HCT116 (cell line): ENCODE results near the gene DNAJC25. TPM values are rescaled to one million over a fixed set of nuclear protein-coding genes. Genes with fewer than 3 reads are reported as not detected.

Source experiments
- ATAC-seq: fragments of 200-7000 bp; cut with Tn5 transposase; 2 replicates; pipeline ENCODE4 v1.9.1; 2020; ENCODE audit warnings: mild to moderate bottlenecking, moderate library complexity
- BruUV-seq: library from RNA; stranded (reverse); fragments of 400-500 nt; replicated peaks from 2 replicates; lab custom pipeline; 2021; lab: Mats Ljungman, UMichigan
- CTCF ChIA-PET: fragments of 300-600 bp; sonication (Branson Sonifier 250); formaldehyde crosslinking; loops from one replicate; lab custom pipeline; 2021; ENCODE audit warnings: antibody characterized with exemption; lab: Charles Lee
- POLR2A ChIA-PET: fragments of 300-600, 350-600 bp; sonication (Branson Sonifier 250); formaldehyde crosslinking; loops from one replicate; lab custom pipeline; 2021; ENCODE audit warnings: antibody characterized with exemption; lab: Charles Lee
- RAD21 ChIA-PET, 2 experiments: fragments of 300-600 bp; sonication (Branson Sonifier 250); formaldehyde crosslinking; loops; one replicate each; lab custom pipeline; 2023; ENCODE audit warnings: low total read pairs in 2 of 2; ENCODE audit not compliant: uncharacterized antibody in 2 of 2, unreplicated experiment in 2 of 2, low non-redundant PET in 1 of 2; lab: Charles Lee
- DNase-seq: peaks from one replicate; pipeline ENCODE4 v3.0.0-alpha.2; 2010; ENCODE audit warnings: low read depth, low spot score
- H2AFZ ChIP-seq: fragments of 200-600 bp; shearing (Covaris generic), sonication (generic); 2 replicates; pipeline ENCODE4 v1.6.1; 2017; ENCODE audit warnings: low read depth, mixed run types, mixed read lengths, antibody characterized with exemption, low read length; ENCODE audit not compliant: poor library complexity, severe bottlenecking
- H3K27ac ChIP-seq: 2 replicates; pipeline ENCODE4 v1.5.1; 2012; ENCODE audit warnings: low read depth, low read length
- H3K27me3 ChIP-seq: fragments of 200-600 bp; sonication (generic); 2 replicates; pipeline ENCODE4 v1.6.1; 2016; ENCODE audit warnings: mixed run types, low read length, mixed read lengths; ENCODE audit not compliant: insufficient read depth
- H3K36me3 ChIP-seq, 2 experiments: fragments of 200-500 bp in 1 of 2; fragments of 200-600 bp in 1 of 2; sonication (Bioruptor generic) in 1 of 2; sonication (generic) in 1 of 2; 2 replicates each; pipeline versions ENCODE4 v1.5.1 to v1.6.1; 2014 to 2016; ENCODE audit warnings: low read length in 2 of 2, inconsistent platforms in 1 of 2, mixed read lengths in 1 of 2, mixed run types in 1 of 2; ENCODE audit not compliant: insufficient read depth in 2 of 2, control insufficient read depth in 1 of 2
- H3K4me1 ChIP-seq, 2 experiments: fragments of 200-600 bp in 1 of 2; sonication (generic) in 1 of 2; 2 replicates each; pipeline versions ENCODE4 v1.5.1 to v1.6.1; 2012 to 2017; ENCODE audit warnings: low read length in 2 of 2, inconsistent platforms in 1 of 2, mild to moderate bottlenecking in 1 of 2, mixed read lengths in 1 of 2, mixed run types in 1 of 2, moderate library complexity in 1 of 2; ENCODE audit not compliant: insufficient read depth in 2 of 2, control insufficient read depth in 1 of 2
- H3K4me2 ChIP-seq: fragments of 200-600 bp; sonication (generic); 2 replicates; pipeline ENCODE4 v1.6.1; 2017; ENCODE audit warnings: mixed run types, low read length, mixed read lengths
- H3K4me3 ChIP-seq, 2 experiments: fragments of 200-600 bp in 1 of 2; sonication (generic) in 1 of 2; replicated peaks in 1 of 2; 2 replicates each; pipeline ENCODE4 v1.5.1; 2011 to 2016; ENCODE audit warnings: low read length in 2 of 2, control low read depth in 1 of 2, low read depth in 1 of 2, mild to moderate bottlenecking in 1 of 2, mixed read lengths in 1 of 2, mixed run types in 1 of 2
- H3K79me2 ChIP-seq: fragments of 200-600 bp; sonication (generic); 2 replicates; pipeline ENCODE4 v1.6.1; 2017; ENCODE audit warnings: mild to moderate bottlenecking, mixed run types, low read length, moderate library complexity, mixed read lengths; ENCODE audit not compliant: insufficient read depth
- H3K9ac ChIP-seq: fragments of 200-600 bp; sonication (generic); 2 replicates; pipeline ENCODE4 v1.6.1; 2016; ENCODE audit warnings: low read length, mixed read lengths
- H3K9me2 ChIP-seq: fragments of 200-600 bp; sonication (generic), shearing (Covaris generic); 2 replicates; pipeline ENCODE4 v1.6.1; 2017; ENCODE audit warnings: mixed run types, mild to moderate bottlenecking, moderate library complexity; ENCODE audit not compliant: insufficient read depth
- H3K9me3 ChIP-seq, 2 experiments: fragments of 200-500 bp in 1 of 2; fragments of 200-600 bp in 1 of 2; sonication (Bioruptor generic) in 1 of 2; sonication (generic) in 1 of 2; 2 replicates each; pipeline ENCODE4 v1.6.1; 2014 to 2017; ENCODE audit warnings: low read length in 2 of 2, mixed read lengths in 2 of 2, inconsistent platforms in 1 of 2, low read depth in 1 of 2, mild to moderate bottlenecking in 1 of 2, mixed run types in 1 of 2, moderate library complexity in 1 of 2; ENCODE audit not compliant: control insufficient read depth in 1 of 2, insufficient read depth in 1 of 2
- H4K20me1 ChIP-seq: fragments of 200-600 bp; sonication (generic), shearing (Covaris generic); 2 replicates; pipeline ENCODE4 v1.6.1; 2017; ENCODE audit warnings: mixed run types, mild to moderate bottlenecking, moderate library complexity; ENCODE audit not compliant: insufficient read depth
- ATF3 ChIP-seq: IDR thresholded peaks from 2 replicates; pipeline ENCODE4 v1.6.1; 2012
- CBX3 ChIP-seq: IDR thresholded peaks from 2 replicates; pipeline ENCODE4 v1.6.1; 2012; ENCODE audit warnings: low read depth
- CEBPB ChIP-seq: IDR thresholded peaks from 2 replicates; pipeline ENCODE4 v1.6.1; 2012; ENCODE audit warnings: low read depth
- EGR1 ChIP-seq: IDR thresholded peaks from 2 replicates; pipeline ENCODE4 v1.6.1; 2012; ENCODE audit warnings: low read depth
- EZH2phosphoT487 ChIP-seq: fragments of 200-600 bp; IDR thresholded peaks from 2 replicates; pipeline ENCODE4 v1.6.1; 2018; ENCODE audit warnings: antibody characterized with exemption, borderline replicate concordance
- POLR2A ChIP-seq: IDR thresholded peaks from 2 replicates; pipeline ENCODE4 v1.7.0; 2011; ENCODE audit warnings: borderline replicate concordance; ENCODE audit not compliant: insufficient read depth, insufficient read length; ENCODE audit errors: extremely low read depth
- SRF ChIP-seq: IDR thresholded peaks from 2 replicates; pipeline ENCODE4 v1.6.1; 2012; ENCODE audit warnings: low read depth
- YY1 ChIP-seq: IDR thresholded peaks from 2 replicates; pipeline ENCODE4 v1.6.1; 2011; ENCODE audit warnings: low read length, low read depth, moderate library complexity, mild to moderate bottlenecking; ENCODE audit not compliant: insufficient replicate concordance; ENCODE audit errors: extremely low read depth
- ZFX ChIP-seq: fragments of 450-650 bp; IDR thresholded peaks from 2 replicates; pipeline ENCODE4 v1.6.1; 2017
- ZNF274 ChIP-seq: fragments of 200-500 bp; sonication (Bioruptor generic); IDR thresholded peaks from 2 replicates; pipeline ENCODE4 v1.6.1; 2014; ENCODE audit warnings: mild to moderate bottlenecking, low read depth, low read length, inconsistent platforms
- intact Hi-C: fragments of 100-400 bp; cut with micrococcal nuclease; formaldehyde crosslinking; loops from 2 replicates; pipeline ENCODE4 v1.10.0; 2022
- total RNA-seq: library from RNA; stranded (reverse); gene quantifications from one replicate; pipeline ENCODE4 v1.2.1, GENCODE V29; 2021; ENCODE audit not compliant: unreplicated experiment
- TF ChIP-seq, protein P1 (sequence below): IDR thresholded peaks from 2 replicates; pipeline ENCODE4 v1.6.1; 2011; ENCODE audit warnings: mild to moderate bottlenecking, low read length, moderate library complexity; ENCODE audit not compliant: insufficient replicate concordance; ENCODE audit errors: extremely low read depth

The DNAJC25 gene
- total RNA-seq, 1 experiment from 2014 or later, result 7.1 TPM

DNA sequence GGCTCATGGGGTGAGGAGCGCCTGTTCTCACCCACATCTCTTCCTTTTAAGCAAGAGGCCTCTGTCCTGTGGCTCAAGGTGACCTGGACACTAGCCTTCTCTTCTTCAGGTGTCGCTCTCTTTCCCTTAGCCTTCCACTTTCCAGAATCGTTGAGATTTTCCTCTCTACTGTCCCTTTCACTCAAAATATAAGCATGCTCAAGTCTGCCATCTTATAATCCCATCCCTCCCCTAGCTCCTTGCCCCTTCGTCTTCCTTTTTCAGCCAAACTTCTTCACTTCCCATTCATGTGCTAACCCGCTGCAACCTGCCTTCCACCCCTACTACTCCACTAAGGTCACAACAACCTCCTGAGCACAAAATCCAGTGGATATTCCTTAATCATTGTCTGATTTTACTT lies 44.8 kb upstream of the DNAJC25 start (continued):
- no peak for TF ChIP-seq SRF
- TF ChIP-seq, all 23 proteins: peak for 0

DNA sequence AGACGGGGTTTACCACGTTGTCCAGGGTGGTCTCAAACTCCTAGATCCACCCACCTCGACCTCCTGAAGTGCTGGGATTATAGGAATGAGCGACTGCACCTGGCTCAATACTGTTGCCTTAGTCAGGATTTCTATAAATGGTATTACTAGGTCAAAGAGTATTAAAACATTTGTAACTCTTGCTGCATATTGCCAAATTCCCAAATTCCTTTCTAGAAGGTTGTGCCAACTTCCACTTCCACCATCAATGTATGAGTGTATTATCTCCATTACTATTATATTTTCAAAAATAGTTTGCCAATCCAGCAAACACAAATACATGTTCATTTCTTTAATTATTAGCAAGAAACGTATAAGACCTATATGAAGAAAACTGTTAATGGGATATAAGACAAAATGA lies 42.3 kb upstream of the DNAJC25 start:
- CTCF ChIA-PET, result no interaction called here
- DNase-seq, result no peak
- Histone ChIP-seq H3K36me3 (peaks cover 26 to 44% of the 10 kb centered on the region in 2 experiments), H3K27me3 (no peaks in the 10 kb centered on the region), H3K27ac (no peak overlapping the region), H4K20me1 (no peaks in the 10 kb centered on the region), H3K4me1 (no peaks in the 10 kb centered on the region), H3K9ac (no peak overlapping the region), H3K9me2 (no peaks in the 10 kb centered on the region), H2AFZ (no peak overlapping the region), H3K4me3 (no peak overlapping the region), H3K79me2 (no peaks in the 10 kb centered on the region), H3K9me3 (no peaks in the 10 kb centered on the region), H3K4me2 (no peak overlapping the region)
- no peak for ATAC-seq
- TF ChIP-seq ZNF274, result no peak
- no peak for TF ChIP-seq SRF
- no peak for TF ChIP-seq ATF3
- TF ChIP-seq CBX3, result no peak
- TF ChIP-seq EGR1, result no peak
- no peak for TF ChIP-seq ZFX
- no peak for TF ChIP-seq CEBPB
- no peak for TF ChIP-seq POLR2A
- TF ChIP-seq YY1, result no peak
- TF ChIP-seq, protein P1, sequence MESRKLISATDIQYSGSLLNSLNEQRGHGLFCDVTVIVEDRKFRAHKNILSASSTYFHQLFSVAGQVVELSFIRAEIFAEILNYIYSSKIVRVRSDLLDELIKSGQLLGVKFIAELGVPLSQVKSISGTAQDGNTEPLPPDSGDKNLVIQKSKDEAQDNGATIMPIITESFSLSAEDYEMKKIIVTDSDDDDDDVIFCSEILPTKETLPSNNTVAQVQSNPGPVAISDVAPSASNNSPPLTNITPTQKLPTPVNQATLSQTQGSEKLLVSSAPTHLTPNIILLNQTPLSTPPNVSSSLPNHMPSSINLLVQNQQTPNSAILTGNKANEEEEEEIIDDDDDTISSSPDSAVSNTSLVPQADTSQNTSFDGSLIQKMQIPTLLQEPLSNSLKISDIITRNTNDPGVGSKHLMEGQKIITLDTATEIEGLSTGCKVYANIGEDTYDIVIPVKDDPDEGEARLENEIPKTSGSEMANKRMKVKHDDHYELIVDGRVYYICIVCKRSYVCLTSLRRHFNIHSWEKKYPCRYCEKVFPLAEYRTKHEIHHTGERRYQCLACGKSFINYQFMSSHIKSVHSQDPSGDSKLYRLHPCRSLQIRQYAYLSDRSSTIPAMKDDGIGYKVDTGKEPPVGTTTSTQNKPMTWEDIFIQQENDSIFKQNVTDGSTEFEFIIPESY, result no peak
- no peak for TF ChIP-seq EZH2phosphoT487
- intact Hi-C loops, result no loop called here
- RAD21 ChIA-PET, result no interaction called here
- POLR2A ChIA-PET, result no interaction called here
- no TSS peak for BruUV-seq
